Caco-2 (cell line): ENCODE measurements around the gene SIMC1. TPM values are rescaled to one million over a fixed set of nuclear protein-coding genes. Genes with fewer than 3 reads are reported as not detected.
"Not testable (repeated sequence)": the region's sequence is repeated elsewhere in the genome, so short reads cannot be mapped to it uniquely, and the experiment has no call there.

Experiments used
- BruUV-seq: library from RNA; stranded (reverse); fragments of 400-500 nt; replicated peaks from 2 replicates; lab custom pipeline; 2021; lab: Mats Ljungman, UMichigan
- CTCF ChIA-PET: fragments of 300-600 bp; sonication (Branson Sonifier 250); formaldehyde crosslinking; loops from one replicate; lab custom pipeline; 2022; ENCODE audit warnings: antibody characterized with exemption; lab: Charles Lee
- POLR2A ChIA-PET: fragments of 300-600 bp; sonication (Branson Sonifier 250); formaldehyde crosslinking; loops from one replicate; lab custom pipeline; 2022; ENCODE audit warnings: antibody characterized with exemption; lab: Charles Lee
- DNase-seq, 2 experiments: peaks; one replicate each; pipeline versions ENCODE4 v3.0.0 to v3.0.0-alpha.2; 2020 to 2022
- H3K27me3 ChIP-seq: replicated peaks from 2 replicates; pipeline ENCODE4 v1.6.0; 2011; ENCODE audit warnings: low read length; ENCODE audit not compliant: control insufficient read depth, insufficient read depth
- H3K36me3 ChIP-seq: 2 replicates; pipeline ENCODE4 v1.5.1; 2011; ENCODE audit warnings: low read length; ENCODE audit not compliant: control insufficient read depth, insufficient read depth
- H3K4me1 ChIP-seq: fragments of 250-450 bp; sonication (Bioruptor Pico); 2 replicates; pipeline ENCODE4 v1.5.1; 2020; ENCODE audit warnings: mild to moderate bottlenecking
- H3K4me3 ChIP-seq: 2 replicates; pipeline ENCODE4 v1.5.1; 2011; ENCODE audit warnings: low read depth, mild to moderate bottlenecking, control low read depth, low read length
- H3K9me3 ChIP-seq: fragments of 250-450 bp; sonication (Bioruptor Pico); 2 replicates; pipeline ENCODE4 v1.5.1; 2020; ENCODE audit warnings: mild to moderate bottlenecking, moderate library complexity
- H3K27ac Mint-ChIP-seq: one replicate; pipeline ENCODE4 v1.8.0; 2022; ENCODE audit warnings: mixed read lengths; ENCODE audit not compliant: unreplicated experiment
- H3K27me3 Mint-ChIP-seq: one replicate; pipeline ENCODE4 v1.8.0; 2022; ENCODE audit warnings: mixed read lengths; ENCODE audit not compliant: insufficient read depth, unreplicated experiment
- H3K36me3 Mint-ChIP-seq: one replicate; pipeline ENCODE4 v1.8.0; 2022; ENCODE audit warnings: mild to moderate bottlenecking, mixed read lengths; ENCODE audit not compliant: insufficient read depth, unreplicated experiment
- H3K4me1 Mint-ChIP-seq: one replicate; pipeline ENCODE4 v1.8.0; 2022; ENCODE audit warnings: low read depth, mixed read lengths; ENCODE audit not compliant: unreplicated experiment
- H3K4me3 Mint-ChIP-seq: one replicate; pipeline ENCODE4 v1.8.0; 2022; ENCODE audit warnings: mild to moderate bottlenecking, moderate library complexity, mixed read lengths; ENCODE audit not compliant: unreplicated experiment
- H3K9me3 Mint-ChIP-seq: one replicate; pipeline ENCODE4 v1.8.0; 2022; ENCODE audit warnings: mixed read lengths; ENCODE audit not compliant: unreplicated experiment
- intact Hi-C: fragments of 100-400 bp; cut with micrococcal nuclease; formaldehyde crosslinking; loops from one replicate; pipeline ENCODE4 v1.10.0; 2022; ENCODE audit not compliant: unreplicated experiment
- total RNA-seq: library from RNA; stranded (reverse); gene quantifications from 2 replicates; pipeline ENCODE4 v1.2.3, GENCODE V29; 2022

The SIMC1 gene
- total RNA-seq, 1 experiment from 2014 or later, result 42.3 TPM

GRCh38 chr5:176195084-176195413 lies 43.2 kb upstream of the SIMC1 start:
- H3K36me3 Mint-ChIP-seq, H3K4me3 Mint-ChIP-seq, H3K27ac Mint-ChIP-seq, H3K27me3 ChIP-seq, H3K27me3 Mint-ChIP-seq, H3K9me3 ChIP-seq, H3K4me1 Mint-ChIP-seq, intact Hi-C loops, POLR2A ChIA-PET, BruUV-seq, H3K4me1 ChIP-seq, H3K36me3 ChIP-seq, DNase-seq, H3K4me3 ChIP-seq, H3K9me3 Mint-ChIP-seq, CTCF ChIA-PET: not testable (repeated sequence)

- CTCF ChIA-PET, H3K27me3 ChIP-seq, H3K4me1 ChIP-seq, DNase-seq, H3K27me3 Mint-ChIP-seq, H3K9me3 Mint-ChIP-seq, H3K4me3 Mint-ChIP-seq, H3K36me3 Mint-ChIP-seq, intact Hi-C loops, H3K4me1 Mint-ChIP-seq, H3K27ac Mint-ChIP-seq, BruUV-seq, H3K4me3 ChIP-seq, H3K36me3 ChIP-seq, H3K9me3 ChIP-seq, POLR2A ChIA-PET: not testable (repeated sequence)
Measured at GRCh38 chr5:176195487-176196207, 42.6 kb upstream of the SIMC1 start.

- BruUV-seq, POLR2A ChIA-PET: not testable (repeated sequence)
Measured at GRCh38 chr5:176196781-176197180, 41.4 kb upstream of the SIMC1 start.

DNA sequence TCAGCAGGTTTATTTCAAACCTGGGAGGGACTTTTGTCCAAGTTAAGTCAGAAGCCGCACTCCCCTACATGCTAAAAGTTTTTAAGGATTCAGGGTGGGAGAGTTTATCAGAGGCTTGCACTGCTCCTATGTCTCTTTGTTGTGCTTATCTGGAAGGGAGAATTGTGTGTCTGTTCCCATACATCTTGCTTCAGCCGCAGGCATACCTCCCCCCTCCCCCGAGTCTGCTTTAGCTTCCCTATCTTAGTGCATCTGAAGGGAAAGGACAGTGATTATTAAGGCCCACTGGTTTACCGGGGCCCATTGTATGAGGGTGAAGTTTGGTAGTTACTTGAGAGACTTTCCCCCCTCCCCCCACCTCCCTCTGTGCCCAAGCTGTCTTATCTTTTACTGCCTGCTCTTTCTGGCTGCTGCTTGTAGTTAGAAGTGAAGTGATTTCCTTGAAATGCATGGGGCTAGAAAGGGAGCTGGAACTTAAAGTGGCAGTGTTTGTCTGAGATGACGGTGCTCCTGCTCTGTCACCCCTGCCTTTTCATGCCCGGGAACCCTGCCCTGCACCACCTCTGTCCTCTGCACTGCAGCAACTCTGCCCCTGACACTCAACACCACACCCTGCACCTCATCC lies 40.9 kb upstream of the SIMC1 start:
- H3K27me3 ChIP-seq, H3K4me3 Mint-ChIP-seq, H3K4me3 ChIP-seq, H3K36me3 Mint-ChIP-seq, H3K27me3 Mint-ChIP-seq, H3K36me3 ChIP-seq, H3K9me3 Mint-ChIP-seq, DNase-seq, H3K9me3 ChIP-seq, BruUV-seq, H3K4me1 ChIP-seq, H3K27ac Mint-ChIP-seq, POLR2A ChIA-PET, H3K4me1 Mint-ChIP-seq, CTCF ChIA-PET, intact Hi-C loops: not testable (repeated sequence)

More at GRCh38 chr5:176196781-176197180, 41.4 kb upstream of the SIMC1 start:
- CTCF ChIA-PET, H3K4me3 Mint-ChIP-seq, intact Hi-C loops, H3K9me3 ChIP-seq, H3K36me3 ChIP-seq, H3K9me3 Mint-ChIP-seq, H3K27ac Mint-ChIP-seq, H3K4me1 ChIP-seq, H3K4me1 Mint-ChIP-seq, DNase-seq, H3K4me3 ChIP-seq, H3K27me3 Mint-ChIP-seq, H3K27me3 ChIP-seq, H3K36me3 Mint-ChIP-seq: not testable (repeated sequence)

DNA sequence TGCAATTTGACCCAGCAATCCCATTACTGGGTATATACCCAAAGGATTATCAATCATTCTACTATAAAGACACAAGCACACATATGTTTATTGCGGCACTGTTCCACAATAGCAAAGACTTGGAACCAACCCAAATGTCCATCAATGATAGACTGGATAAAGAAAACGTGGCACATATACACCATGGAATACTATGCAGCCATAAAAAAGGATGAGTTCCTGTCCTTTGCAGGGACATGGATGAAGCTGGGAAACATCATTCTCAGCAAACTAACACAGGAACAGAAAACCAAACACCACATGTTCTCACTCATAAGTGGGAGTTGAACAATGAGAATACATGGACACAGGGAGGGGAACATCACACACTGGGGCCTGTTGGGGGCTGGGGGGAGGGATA lies 39.9 kb upstream of the SIMC1 start:
- H3K4me3 Mint-ChIP-seq, H3K9me3 Mint-ChIP-seq, H3K27me3 ChIP-seq, BruUV-seq, H3K27ac Mint-ChIP-seq, H3K4me1 ChIP-seq, H3K4me3 ChIP-seq, CTCF ChIA-PET, H3K36me3 ChIP-seq, H3K27me3 Mint-ChIP-seq, H3K4me1 Mint-ChIP-seq, POLR2A ChIA-PET, H3K9me3 ChIP-seq, DNase-seq, intact Hi-C loops, H3K36me3 Mint-ChIP-seq: not testable (repeated sequence)

DNA sequence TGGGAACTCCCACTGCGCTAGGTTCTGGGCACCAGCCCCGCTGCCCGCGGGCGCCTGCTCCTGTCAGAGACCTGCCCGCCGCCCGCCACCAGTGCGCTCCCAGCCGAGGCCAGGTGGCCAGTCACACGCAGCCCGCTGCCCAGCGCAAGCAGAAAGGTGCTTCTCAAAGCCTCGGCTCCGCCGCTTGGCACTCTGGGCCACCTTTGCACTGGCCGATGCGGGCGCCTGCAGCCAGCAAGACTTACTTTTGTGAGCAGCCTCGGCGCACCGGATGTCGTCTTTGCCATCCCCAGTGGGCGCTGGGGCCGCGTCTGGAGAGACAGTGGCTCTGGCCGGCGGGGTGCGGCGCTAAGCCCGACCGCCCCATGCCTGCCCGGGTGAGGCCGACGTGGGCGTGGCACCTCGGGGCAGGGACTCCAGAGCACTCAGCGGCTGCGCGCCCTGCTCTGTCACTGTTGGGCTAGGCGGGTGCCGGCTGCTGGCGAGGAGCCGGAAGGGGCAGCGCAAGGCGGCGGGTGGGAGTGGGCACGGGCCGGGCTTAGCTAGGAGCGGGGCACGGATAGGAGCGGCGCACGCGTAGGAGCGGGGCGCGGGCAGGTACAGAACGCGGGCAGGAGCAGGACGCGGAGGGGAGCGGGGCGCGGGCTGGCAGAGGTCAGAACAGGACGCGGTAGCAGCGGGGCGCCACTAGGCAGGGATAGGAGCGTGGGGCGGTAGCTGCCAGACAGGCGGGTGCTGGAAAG lies 39.1 kb upstream of the SIMC1 start:
- H3K27me3 ChIP-seq, H3K36me3 ChIP-seq, H3K9me3 Mint-ChIP-seq, H3K9me3 ChIP-seq, H3K4me1 ChIP-seq, BruUV-seq, H3K36me3 Mint-ChIP-seq, H3K27me3 Mint-ChIP-seq, H3K4me1 Mint-ChIP-seq, CTCF ChIA-PET, POLR2A ChIA-PET, H3K27ac Mint-ChIP-seq, intact Hi-C loops: not testable (repeated sequence)
- DNase-seq, result peak in 1 of 2 experiments; percentile 32
- peak overlapping the region; percentile 73 for H3K4me3 Mint-ChIP-seq
- peak overlapping the region; percentile 42 for H3K4me3 ChIP-seq
